Liver (tissue), 9 donors: ENCODE measurements around the gene FASN. TPM values are rescaled to one million over a fixed set of nuclear protein-coding genes. Genes with fewer than 3 reads are reported as not detected.

Experiments used
- DNase-seq: peaks from one replicate; pipeline ENCODE4 v3.0.0-alpha.2; 2017; ENCODE audit warnings: low spot score
- H3K27ac ChIP-seq, 2 donors: one replicate each; pipeline ENCODE4 v1.7.0; 2013; ENCODE audit warnings: inconsistent platforms in 2 of 2, low read length in 2 of 2, control low read depth in 1 of 2, low read depth in 1 of 2, mild to moderate bottlenecking in 1 of 2
- H3K27me3 ChIP-seq, 4 donors: one replicate each; pipeline versions ENCODE4 v1.6.1 to v1.7.0; 2013; ENCODE audit warnings: low read length in 3 of 4, inconsistent platforms in 1 of 4, mild to moderate bottlenecking in 1 of 4, moderate library complexity in 1 of 4; ENCODE audit not compliant: control insufficient read depth in 4 of 4, insufficient read depth in 4 of 4
- H3K36me3 ChIP-seq, 4 donors: one replicate each; pipeline versions ENCODE4 v1.6.1 to v1.7.0; 2013; ENCODE audit warnings: low read length in 3 of 4, mild to moderate bottlenecking in 3 of 4, low read depth in 1 of 4, moderate library complexity in 1 of 4; ENCODE audit not compliant: control insufficient read depth in 4 of 4, insufficient read depth in 3 of 4
- H3K4me1 ChIP-seq, 4 donors: one replicate each; pipeline versions ENCODE4 v1.6.1 to v1.7.0; 2013; ENCODE audit warnings: low read length in 3 of 4, mild to moderate bottlenecking in 3 of 4, moderate library complexity in 1 of 4; ENCODE audit not compliant: control insufficient read depth in 4 of 4, insufficient read depth in 4 of 4
- H3K4me3 ChIP-seq, 3 donors: one replicate each; pipeline versions ENCODE4 v1.6.1 to v1.7.0; 2013; ENCODE audit warnings: low read length in 3 of 3, control low read depth in 1 of 3, low read depth in 1 of 3, mild to moderate bottlenecking in 1 of 3
- H3K9ac ChIP-seq, 2 donors: one replicate each; pipeline ENCODE4 v1.7.0; 2013; ENCODE audit warnings: low read length in 2 of 2, mild to moderate bottlenecking in 2 of 2, moderate library complexity in 2 of 2, control low read depth in 1 of 2, low read depth in 1 of 2
- H3K9me3 ChIP-seq, 4 donors: one replicate each; pipeline versions ENCODE4 v1.6.1 to v1.7.0; 2013; ENCODE audit warnings: low read length in 3 of 4; ENCODE audit not compliant: control insufficient read depth in 4 of 4
- ATF3 ChIP-seq: IDR thresholded peaks from 2 replicates; pipeline ENCODE4 v1.6.1; 2016; ENCODE audit warnings: antibody characterized with exemption
- EGR1 ChIP-seq, 2 donors: IDR thresholded peaks; 2 replicates each; pipeline ENCODE4 v1.6.1; 2016 to 2018; ENCODE audit warnings: antibody characterized with exemption in 2 of 2, low read depth in 2 of 2
- FOXA1 ChIP-seq: IDR thresholded peaks from 2 replicates; pipeline ENCODE4 v1.6.1; 2016; ENCODE audit warnings: antibody characterized with exemption
- GABPA ChIP-seq, 2 donors: IDR thresholded peaks in 1 of 2; conservative IDR thresholded peaks in 1 of 2; 2 replicates each; pipeline ENCODE4 v1.6.1; 2016; ENCODE audit warnings: antibody characterized with exemption in 2 of 2, mild to moderate bottlenecking in 1 of 2, moderate library complexity in 1 of 2
- HNF4A ChIP-seq, 2 donors: conservative IDR thresholded peaks; 2 replicates each; pipeline ENCODE4 v1.6.1; 2016; ENCODE audit warnings: antibody characterized with exemption in 2 of 2, mild to moderate bottlenecking in 2 of 2
- HNF4G ChIP-seq: IDR thresholded peaks from 2 replicates; pipeline ENCODE4 v1.6.1; 2016; ENCODE audit warnings: antibody characterized with exemption
- JUND ChIP-seq, 2 donors: IDR thresholded peaks; 2 replicates each; pipeline ENCODE4 v1.6.1; 2016; ENCODE audit warnings: antibody characterized with exemption in 2 of 2
- NR2F2 ChIP-seq: IDR thresholded peaks from 2 replicates; pipeline ENCODE4 v1.6.1; 2016; ENCODE audit warnings: antibody characterized with exemption
- RAD21 ChIP-seq, 2 donors: IDR thresholded peaks; 2 replicates each; pipeline ENCODE4 v1.6.1; 2016; ENCODE audit warnings: antibody characterized with exemption in 2 of 2, mild to moderate bottlenecking in 2 of 2
- REST ChIP-seq: IDR thresholded peaks from 2 replicates; pipeline ENCODE4 v1.6.1; 2016; ENCODE audit warnings: antibody characterized with exemption, mild to moderate bottlenecking
- TAF1 ChIP-seq: conservative IDR thresholded peaks from 2 replicates; pipeline ENCODE4 v1.6.1; 2016; ENCODE audit warnings: antibody characterized with exemption, mild to moderate bottlenecking
- WGBS: extraction: QIAGEN DNeasy Blood & Tissue Kit; methylation state at CpG from one replicate; pipeline ENCODE4 v1.1.7; 2013; 5-methylcytosine and 5-hydroxymethylcytosine counted together
- polyA plus RNA-seq, 2 donors: library from polyadenylated mRNA; stranded (reverse) in 1 of 2; unstranded in 1 of 2; fragments of 200-250 nt in 1 of 2; fragments of >200 nt in 1 of 2; fragmentation: Nextera tagmentation in 1 of 2; extraction: Ambion mirVana in 1 of 2; gene quantifications; one replicate each; pipeline versions ENCODE4 v1.2.1 to v1.2.3, GENCODE V29; 2013 to 2015
- total RNA-seq, 2 donors: library from RNA; depleted of rRNA; stranded (reverse); fragments of >200 nt; gene quantifications; one replicate each; pipeline ENCODE4 v1.2.3, GENCODE V29; 2014
- TF ChIP-seq, protein P1 (sequence below): fragments of 150-350 bp; IDR thresholded peaks from 2 replicates; pipeline ENCODE4 v1.5.1; 2017; ENCODE audit warnings: improper control_type of control experiment, low read depth, low read length; ENCODE audit not compliant: missing input control
- donor health status: healthy.
- donor health status: healthy.
- donor health status: healthy.
- donor health status: healthy.
- donor health status: healthy.

Gene FASN
- total and polyA plus RNA-seq, 4 donors = 53.1 to 229 (median 130) TPM

DNA sequence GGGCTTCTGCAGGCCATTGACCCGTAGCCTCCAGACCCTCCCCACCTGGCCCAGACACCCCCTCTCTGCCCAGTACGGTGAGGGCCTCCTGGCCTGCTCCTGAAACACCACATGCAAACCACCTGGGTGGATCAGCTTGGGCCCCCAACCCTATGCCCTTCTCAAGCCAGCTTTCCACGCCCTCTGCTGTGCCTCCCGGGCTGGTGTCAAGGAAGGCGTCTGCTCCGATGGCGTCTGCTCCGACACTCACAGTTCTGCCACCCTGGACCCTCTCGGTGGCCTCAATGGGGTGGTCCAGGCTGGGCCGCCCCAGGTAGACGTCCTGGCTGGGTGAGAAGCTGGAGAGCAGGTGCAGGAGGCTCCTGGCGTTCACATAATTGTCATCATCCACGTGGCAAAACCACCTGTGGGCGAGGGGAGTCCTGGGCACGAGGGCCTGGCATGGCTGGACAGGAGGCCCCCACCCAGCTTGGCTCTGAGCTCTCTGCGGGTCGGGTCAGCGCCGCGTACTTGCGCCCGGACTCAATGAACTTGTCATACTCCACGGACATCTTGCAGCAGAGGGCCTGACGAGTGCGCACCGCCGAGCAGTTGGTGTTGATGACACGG, 47.8 kb downstream of the FASN start:
- peaks cover 4 to 11% (median 6%) of the 10 kb centered on the region in 4 donors for H3K36me3 ChIP-seq
- 86% methylated on average over 28 of the region's 28 CpGs for WGBS
- H3K27ac ChIP-seq = no peak overlapping the region

DNA sequence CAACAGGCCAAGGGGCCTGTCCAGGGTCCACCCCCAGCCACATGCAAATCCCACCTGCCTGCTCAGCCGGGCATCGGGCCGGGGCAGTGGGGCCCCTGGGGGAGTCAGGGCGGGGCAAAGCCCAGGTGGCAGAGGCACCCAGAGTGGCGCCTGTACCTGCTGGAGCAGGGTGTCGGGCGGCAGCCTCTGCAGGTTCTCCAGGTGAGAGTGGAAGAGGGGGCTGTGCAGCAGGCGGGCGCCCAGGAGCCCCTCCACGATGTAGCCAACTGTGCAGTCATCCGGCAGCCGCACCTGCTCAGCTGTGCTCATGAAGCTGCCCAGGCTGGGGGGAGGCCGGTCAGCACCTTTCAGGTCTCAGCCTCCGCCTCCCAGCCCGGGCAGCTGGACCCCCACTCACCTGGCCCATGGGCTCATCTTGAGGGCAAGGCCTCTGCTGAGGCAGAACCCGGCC, 48.5 kb downstream of the FASN start:
- peaks cover 23 to 73% (median 59%) of the 10 kb centered on the region in 4 donors for H3K4me1 ChIP-seq
- no peaks in the 10 kb centered on the region for H3K27me3 ChIP-seq
- no peak for DNase-seq
- TF ChIP-seq HNF4G (no peak), RAD21 (IDR thresholded peaks at IDR 0.05) (no peak), ATF3 (no peak), REST (no peak)
- TF ChIP-seq, protein P1, sequence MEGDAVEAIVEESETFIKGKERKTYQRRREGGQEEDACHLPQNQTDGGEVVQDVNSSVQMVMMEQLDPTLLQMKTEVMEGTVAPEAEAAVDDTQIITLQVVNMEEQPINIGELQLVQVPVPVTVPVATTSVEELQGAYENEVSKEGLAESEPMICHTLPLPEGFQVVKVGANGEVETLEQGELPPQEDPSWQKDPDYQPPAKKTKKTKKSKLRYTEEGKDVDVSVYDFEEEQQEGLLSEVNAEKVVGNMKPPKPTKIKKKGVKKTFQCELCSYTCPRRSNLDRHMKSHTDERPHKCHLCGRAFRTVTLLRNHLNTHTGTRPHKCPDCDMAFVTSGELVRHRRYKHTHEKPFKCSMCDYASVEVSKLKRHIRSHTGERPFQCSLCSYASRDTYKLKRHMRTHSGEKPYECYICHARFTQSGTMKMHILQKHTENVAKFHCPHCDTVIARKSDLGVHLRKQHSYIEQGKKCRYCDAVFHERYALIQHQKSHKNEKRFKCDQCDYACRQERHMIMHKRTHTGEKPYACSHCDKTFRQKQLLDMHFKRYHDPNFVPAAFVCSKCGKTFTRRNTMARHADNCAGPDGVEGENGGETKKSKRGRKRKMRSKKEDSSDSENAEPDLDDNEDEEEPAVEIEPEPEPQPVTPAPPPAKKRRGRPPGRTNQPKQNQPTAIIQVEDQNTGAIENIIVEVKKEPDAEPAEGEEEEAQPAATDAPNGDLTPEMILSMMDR = no peak
- peak overlapping the region; percentile 12 for H3K27ac ChIP-seq
- H3K4me3 ChIP-seq = no peak overlapping the region
- peaks cover 4 to 8% (median 4%) of the 10 kb centered on the region in 4 donors for H3K36me3 ChIP-seq
- WGBS = 97% methylated on average over 16 of the region's 16 CpGs
- H3K9me3 ChIP-seq = no peaks in the 10 kb centered on the region
- no peak overlapping the region for H3K9ac ChIP-seq

More for the DNA sequence above, 47.8 kb downstream of the FASN start:
- Histone ChIP-seq H3K9me3 (no peaks in the 10 kb centered on the region), H3K9ac (no peak overlapping the region), H3K27me3 (no peaks in the 10 kb centered on the region), H3K4me3 (peak overlapping the region in 2 of 3 donors; percentile 58 to 94), H3K4me1 (peaks cover 23 to 73% (median 59%) of the 10 kb centered on the region in 4 donors)
- TF ChIP-seq NR2F2 (no peak), EGR1 (IDR thresholded peaks at IDR 0.05; ENCODE audit: low read depth in 2 of 2) (no peak), FOXA1 (no peak), GABPA (IDR thresholded peaks at IDR 0.05 in 1 of 2, conservative IDR thresholded peaks at IDR 0.05 in 1 of 2) (no peak), TAF1 (no peak), HNF4A (conservative IDR thresholded peaks at IDR 0.05) (no peak), REST (no peak), JUND (IDR thresholded peaks at IDR 0.05) (no peak)
- DNase-seq = no peak
